NCI-H774 (cell line): Measurements from ENCODE around the gene CCDC117.
"Not testable (repeated sequence)": the region's sequence is repeated elsewhere in the genome, so short reads cannot be mapped to it uniquely, and the experiment has no call there.

Source experiments
- DNase-seq: peaks from one replicate; lab custom pipeline; 2025; lab: John Stamatoyannopoulos, UW

Gene CCDC117

GRCh38 chr22:28772633-28773460 lies at the start of gene CCDC117:
Gene CCDC117 (plus strand): TSS chr22:28772695. CDS start chr22:28772850, 155 bp downstream.
- DNase-seq = peak; percentile 80

GRCh38 chr22:28728002-28728401 lies 44.5 kb upstream of the CCDC117 start:
- DNase-seq = no peak

GRCh38 chr22:28728621-28729313 lies 43.7 kb upstream of the CCDC117 start:
- DNase-seq = no peak

- DNase-seq = no peak
These were observed 42.3 kb upstream of the CCDC117 start for GRCh38 chr22:28730179-28730578.

- DNase-seq = no peak
These were observed 38.1 kb upstream of the CCDC117 start for GRCh38 chr22:28734393-28734792.

GRCh38 chr22:28736301-28737155 lies 36.0 kb upstream of the CCDC117 start:
- DNase-seq = no peak

GRCh38 chr22:28737701-28738100 lies 34.8 kb upstream of the CCDC117 start:
- DNase-seq = no peak

- DNase-seq = not testable (repeated sequence)
These were observed 33.6 kb upstream of the CCDC117 start for GRCh38 chr22:28738876-28739275.

GRCh38 chr22:28741200-28741784 lies 31.2 kb upstream of the CCDC117 start:
- no peak for DNase-seq

GRCh38 chr22:28741785-28742561 lies 30.5 kb upstream of the CCDC117 start, which contains the start of the genes CHEK2 and HSCB:
Gene CHEK2 (minus strand): TSS chr22:28741820. CDS start chr22:28734721, 7,099 bp downstream.
Gene HSCB (plus strand): TSS chr22:28742039. CDS start chr22:28742096, 57 bp downstream.
- peak; percentile 85 for DNase-seq

GRCh38 chr22:28742562-28742962 lies 29.9 kb upstream of the CCDC117 start:
- DNase-seq = no peak

- no peak for DNase-seq
These were observed 28.6 kb upstream of the CCDC117 start for GRCh38 chr22:28743852-28744251.

GRCh38 chr22:28750471-28750881 lies 22.0 kb upstream of the CCDC117 start:
- no peak for DNase-seq

GRCh38 chr22:28754512-28754911 lies 18.0 kb upstream of the CCDC117 start:
- DNase-seq = not testable (repeated sequence)

GRCh38 chr22:28759861-28760560 lies 12.5 kb upstream of the CCDC117 start:
- no peak for DNase-seq

GRCh38 chr22:28761449-28761755 lies 11.1 kb upstream of the CCDC117 start:
- no peak for DNase-seq

- not testable (repeated sequence) for DNase-seq
These were observed 10.5 kb upstream of the CCDC117 start for GRCh38 chr22:28762000-28762399.

- no peak for DNase-seq
These were observed 5.9 kb upstream of the CCDC117 start for GRCh38 chr22:28766628-28767027.

- no peak for DNase-seq
These were observed 3.6 kb upstream of the CCDC117 start for GRCh38 chr22:28768701-28769393.
